GM19099 (cell line): ENCODE data around the gene LYPD6B.

Source experiments
- POLR2A ChIP-seq: IDR thresholded peaks from 3 replicates; pipeline ENCODE4 v1.6.1; 2011; ENCODE audit warnings: low read depth; ENCODE audit not compliant: insufficient read length; ENCODE audit errors: extremely low read depth

Gene LYPD6B

DNA sequence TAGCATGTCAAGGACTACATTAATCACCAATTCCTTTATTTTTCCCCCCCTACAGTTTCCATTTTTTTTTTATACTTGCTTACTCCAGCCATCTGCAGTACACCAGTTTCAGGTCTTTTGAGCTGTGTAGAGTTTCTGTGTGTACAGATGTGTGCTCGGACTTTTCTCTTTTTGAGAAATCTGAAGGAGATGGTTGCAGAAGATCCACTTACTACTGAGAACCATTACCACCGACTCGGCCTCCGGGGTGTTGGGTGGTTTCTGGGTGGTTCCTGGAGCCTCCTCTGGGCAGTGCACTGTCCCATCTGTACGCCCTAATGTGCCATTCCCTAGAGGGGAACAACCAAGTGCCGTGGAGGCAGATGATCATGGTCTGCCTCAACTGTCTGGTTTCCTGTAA, 15.4 kb upstream of the LYPD6B start:
- no peak for TF ChIP-seq POLR2A

DNA sequence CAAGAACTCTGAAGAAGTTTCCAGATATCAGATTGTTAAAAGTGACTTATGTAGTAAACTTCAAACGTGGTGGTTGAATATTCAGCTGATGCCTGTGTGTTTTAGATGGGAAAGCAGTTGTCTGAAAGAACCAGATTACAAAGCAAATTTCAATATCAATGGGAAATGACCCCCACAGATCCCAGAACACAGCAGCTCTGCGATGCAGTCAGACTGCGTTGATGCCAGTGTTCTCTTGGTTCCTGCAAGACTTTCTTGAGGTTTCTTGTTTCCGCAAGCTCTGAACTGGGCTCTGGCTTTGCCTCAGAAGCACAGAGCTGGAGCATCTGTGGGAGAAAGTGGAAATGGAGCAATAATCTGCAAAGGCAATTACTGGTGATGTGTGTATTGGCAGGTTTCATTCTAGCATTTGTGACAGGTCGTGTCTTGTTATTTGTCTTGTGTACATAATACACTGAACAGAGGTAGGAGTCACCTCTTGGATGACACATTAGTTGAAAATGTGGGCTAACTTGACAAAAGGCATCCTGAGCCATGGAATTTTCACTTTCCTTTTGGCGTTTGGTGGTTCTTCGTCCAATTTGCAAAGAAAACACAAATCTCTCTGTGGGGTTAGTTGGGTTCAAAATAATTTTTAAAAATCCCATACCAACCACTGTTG, 10.8 kb upstream of the LYPD6B start:
- TF ChIP-seq POLR2A: no peak

DNA sequence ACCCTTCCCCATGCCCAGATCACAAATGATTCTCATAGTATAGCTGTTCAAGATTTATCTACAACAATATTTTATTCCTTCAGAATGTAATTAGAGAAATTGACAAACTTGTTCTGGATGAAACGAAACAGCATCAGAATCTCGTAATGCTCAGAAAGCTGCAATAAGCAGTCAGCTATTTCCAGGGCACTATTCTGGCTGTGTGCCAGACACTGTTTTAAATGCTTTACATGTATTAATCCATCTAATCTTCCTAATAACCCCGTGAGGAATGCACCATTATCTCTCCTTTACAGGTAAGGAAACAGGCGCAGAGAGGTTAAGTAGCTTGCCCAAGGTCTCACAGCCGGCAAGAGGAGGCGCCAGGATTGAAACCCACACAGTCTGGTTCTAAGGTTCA, 10.1 kb upstream of the LYPD6B start:
- TF ChIP-seq POLR2A: no peak

DNA sequence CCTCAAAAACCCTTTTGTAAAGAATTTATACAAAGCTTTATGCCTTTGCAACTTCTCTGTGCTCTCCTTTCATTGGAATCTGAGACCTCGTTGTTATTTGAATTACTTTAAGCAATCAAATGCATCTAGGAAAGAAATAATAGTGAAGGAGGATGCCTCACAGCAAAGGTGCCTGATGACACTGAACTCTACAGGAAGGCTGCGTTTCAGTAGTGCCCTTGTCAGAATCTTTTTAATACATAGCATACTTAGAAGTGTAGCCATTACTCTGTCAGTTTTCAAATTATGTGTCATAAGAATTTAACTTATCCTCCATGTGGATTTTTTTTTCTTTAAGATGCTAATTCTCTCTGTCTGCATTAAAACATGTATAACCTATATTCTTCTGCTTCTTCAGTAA, 9.6 kb upstream of the LYPD6B start:
- TF ChIP-seq POLR2A: no peak

DNA sequence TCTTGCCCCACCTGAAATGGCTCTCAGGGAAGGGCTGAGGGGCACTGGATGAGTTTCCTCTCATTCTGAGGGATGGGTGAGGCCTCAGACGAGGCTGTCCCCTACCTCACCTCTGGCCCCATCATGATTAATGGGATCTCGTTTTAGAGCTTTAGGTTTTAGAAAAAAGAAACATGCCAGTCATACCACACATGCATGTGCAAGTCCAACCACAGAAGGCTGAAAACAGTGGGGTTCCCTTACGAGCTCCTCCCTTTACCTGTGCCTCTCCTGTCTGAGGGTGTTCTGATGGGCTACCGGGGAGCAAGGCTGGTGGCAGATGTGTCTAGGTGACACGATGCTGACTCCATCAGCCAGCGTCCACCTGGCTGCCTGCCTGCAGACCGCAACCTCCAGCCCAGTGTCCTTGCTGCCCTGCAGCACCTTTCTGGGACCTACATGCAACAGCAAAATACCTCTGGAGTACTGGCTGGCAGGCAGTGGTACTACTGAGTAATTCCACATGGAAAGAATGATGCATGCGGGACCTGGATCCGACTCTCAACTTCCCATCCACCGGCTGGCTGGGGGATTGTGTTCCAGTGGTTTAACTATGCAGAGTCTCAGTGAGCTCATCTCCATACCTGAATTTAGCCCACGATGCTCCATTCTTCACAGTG, 9.1 kb upstream of the LYPD6B start:
- no peak for TF ChIP-seq POLR2A

DNA sequence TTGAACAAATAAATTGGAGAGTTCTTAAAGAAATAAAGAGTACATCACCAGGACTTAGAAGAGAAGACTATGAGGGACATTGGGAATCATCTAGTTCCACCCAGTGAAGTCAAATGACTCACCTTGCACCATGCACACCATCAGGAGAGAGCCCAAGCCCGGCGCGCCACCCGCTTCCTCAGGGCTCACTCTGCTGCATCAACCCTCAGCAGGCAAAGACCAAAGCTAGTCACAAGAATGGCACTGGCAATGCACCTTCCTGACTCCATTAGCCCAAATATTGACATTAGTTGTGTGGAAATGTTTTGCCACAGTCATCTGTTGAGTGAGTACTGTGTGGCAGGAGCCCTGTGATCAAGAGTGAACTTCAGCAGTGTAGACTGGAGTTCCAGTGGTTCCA, 7.1 kb upstream of the LYPD6B start:
- no peak for TF ChIP-seq POLR2A

DNA sequence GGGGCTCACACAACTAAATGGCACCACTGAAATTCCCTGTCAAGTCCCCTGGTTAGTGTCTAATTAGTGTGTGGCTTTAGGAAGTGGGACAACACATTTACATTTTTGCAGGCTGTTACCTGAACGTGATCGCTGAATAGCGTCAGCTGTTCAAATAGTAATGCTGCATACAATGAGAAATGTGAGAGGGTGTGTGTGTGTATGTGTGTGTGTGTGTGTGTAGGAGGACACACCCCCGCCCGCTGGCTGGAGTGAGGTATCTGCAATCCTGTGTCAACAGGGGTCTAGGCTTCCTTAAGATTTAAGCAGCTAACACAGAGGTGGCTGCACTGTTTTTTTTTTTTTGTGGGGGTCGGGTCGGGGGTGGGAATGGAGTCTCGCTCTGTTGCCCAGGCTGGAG, 4.8 kb upstream of the LYPD6B start:
- no peak for TF ChIP-seq POLR2A

DNA sequence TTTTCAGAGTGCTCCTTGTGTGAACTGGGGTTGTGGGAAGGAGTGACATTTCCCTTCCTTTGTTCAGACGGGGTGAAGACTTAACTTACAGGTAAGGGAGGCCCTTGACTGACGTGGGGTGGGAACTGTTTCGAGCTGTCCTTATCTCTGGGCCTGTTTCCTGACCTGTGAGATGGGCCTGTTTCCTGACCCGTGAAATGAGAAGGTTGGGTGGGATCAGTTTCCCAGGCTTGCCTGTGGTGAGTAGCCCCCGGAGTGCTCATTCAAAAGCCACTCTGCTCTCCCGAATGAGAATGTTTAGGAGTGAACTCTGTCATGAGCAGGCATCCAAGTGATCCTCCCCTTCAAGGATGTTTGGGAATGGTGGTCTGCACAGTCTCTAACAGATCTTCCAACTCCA, 4.1 kb upstream of the LYPD6B start:
- TF ChIP-seq POLR2A: no peak

DNA sequence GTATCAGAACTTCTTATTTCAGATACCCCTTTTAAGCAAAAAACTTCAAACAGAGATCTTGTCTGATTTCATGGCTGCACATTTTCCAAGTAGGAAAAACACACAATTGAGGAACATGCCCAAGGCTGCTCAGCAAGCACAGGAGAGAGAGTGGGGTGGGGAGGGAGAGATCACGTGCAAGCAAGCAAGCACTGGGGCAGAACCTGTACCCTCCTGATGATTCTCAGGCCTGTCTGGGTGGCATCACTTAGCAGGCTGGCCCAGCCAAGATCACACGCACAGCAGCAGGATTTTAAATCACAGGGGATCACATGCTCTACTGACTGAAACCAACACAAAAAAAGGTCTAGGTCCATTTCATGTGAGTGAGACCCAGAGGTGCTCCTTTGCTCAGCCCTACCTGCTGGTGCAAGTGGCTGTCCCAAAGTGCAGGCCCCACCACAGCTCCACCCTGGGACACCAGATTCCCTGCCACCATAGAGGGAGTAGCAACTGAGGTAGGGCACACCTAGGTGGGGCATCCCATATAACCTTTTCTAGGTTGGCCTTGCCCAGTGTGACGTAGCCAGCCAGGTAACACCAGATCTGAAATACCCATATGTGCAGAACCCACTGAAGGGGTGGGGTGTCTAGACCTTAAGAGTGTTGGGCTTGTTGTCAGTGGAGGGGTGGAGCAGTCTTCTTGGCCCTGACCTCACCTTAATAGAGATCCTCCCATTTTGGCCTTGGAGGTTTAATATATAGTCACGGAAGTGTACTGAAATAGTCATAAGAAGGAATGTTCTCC, 1.8 kb upstream of the LYPD6B start:
- no peak for TF ChIP-seq POLR2A

DNA sequence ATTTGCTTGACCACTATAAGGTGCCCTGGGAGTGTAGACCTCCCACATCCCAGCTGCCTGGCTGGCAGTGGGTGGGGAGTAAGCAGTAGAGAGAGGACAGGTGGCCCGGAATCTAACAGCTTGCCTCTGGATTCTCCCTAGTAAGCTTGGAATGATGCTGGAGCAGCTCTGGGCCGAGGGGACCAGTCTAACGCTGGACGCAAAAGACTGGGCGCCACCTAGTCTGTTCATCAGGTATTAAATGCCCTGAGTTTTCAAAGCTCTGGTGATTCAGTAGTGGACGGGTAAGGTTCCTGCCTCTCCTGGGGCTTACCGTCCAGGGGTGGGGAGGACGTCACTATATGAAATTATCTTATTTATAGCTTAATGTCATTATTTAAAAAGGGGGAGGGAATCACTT, 648 bp upstream of the LYPD6B start:
- TF ChIP-seq POLR2A: no peak

DNA sequence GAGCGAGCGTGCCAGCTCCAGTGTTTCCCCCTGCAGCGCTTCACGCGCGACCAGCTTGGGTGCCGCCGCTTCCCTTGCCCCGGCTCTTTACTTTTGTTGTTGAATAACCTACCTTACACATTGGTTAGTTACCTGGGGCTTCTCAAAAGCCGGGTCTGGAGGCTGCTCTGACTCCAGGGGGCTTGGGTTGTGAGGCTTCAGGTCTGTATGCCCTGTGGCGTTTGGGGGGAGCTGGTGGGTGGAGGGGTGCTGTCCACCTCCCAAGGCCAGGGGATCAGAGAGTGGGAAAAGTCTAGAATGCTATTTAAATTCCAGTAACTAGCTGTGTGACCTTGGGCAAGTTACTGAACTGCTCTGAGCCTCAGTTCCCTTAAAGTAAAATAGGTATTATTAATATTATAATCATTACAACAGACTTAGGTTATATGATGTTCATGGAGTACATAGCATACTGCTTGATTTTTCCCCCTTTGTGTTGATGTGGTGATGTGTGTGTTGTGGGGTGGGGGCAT, 770 bp downstream of the LYPD6B start:
- TF ChIP-seq POLR2A: no peak

DNA sequence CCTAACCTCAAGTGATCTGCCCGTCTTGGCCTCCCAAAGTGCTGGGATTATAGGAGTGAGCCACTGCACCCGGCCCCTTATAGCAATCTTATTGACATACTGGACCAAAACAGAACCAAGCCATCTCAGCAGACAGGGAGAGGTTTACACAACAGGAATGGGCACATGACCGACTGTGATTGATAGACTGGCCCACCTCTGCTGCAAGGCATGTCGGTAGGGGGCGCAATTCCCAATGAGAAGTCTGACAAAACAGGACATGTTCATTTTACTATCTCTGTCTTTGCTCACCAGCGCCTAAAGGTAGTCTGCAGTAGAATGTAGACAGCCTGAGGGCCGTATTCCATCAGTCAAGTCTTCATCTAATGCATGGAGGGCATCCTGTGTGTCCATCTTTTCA, 2.0 kb downstream of the LYPD6B start:
- TF ChIP-seq POLR2A: no peak

DNA sequence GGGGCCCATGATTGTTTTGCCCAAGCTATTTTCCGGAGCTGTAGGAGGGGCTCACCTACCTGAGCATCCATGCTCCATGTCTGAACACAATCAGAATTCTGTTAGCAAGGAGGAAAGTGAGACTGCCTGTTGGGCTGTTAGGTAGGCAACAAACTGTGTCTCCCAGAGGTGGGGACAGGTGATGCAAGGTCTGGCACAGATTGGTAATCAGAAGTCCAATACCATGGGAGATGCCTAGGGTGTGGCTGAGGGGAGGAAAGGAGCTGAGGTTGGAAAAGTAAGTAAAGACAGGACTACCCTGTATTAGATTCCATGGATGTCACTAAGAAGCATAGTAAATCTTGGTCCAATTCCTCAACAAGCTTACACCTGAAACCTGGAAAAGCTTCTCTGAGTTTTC, 3.0 kb downstream of the LYPD6B start:
- TF ChIP-seq POLR2A: no peak

DNA sequence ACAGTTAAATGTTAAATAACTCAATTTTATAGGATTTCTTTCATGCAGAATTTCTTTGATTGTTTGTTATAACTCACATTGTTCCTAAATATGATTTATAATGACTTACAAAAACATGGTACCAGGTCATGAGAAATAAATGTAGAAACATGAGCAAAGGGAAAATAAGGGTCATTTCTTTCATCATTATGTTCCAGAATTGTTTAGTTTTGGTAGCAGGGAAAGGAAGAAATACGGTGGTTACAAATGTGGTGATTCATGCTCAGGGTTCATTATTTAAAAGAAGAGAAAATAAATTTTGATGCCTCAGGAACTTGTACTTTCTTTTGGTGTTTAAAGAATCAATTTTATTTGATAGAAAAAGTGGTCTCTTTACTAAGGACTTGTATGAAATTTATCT, 4.4 kb downstream of the LYPD6B start:
- no peak for TF ChIP-seq POLR2A

DNA sequence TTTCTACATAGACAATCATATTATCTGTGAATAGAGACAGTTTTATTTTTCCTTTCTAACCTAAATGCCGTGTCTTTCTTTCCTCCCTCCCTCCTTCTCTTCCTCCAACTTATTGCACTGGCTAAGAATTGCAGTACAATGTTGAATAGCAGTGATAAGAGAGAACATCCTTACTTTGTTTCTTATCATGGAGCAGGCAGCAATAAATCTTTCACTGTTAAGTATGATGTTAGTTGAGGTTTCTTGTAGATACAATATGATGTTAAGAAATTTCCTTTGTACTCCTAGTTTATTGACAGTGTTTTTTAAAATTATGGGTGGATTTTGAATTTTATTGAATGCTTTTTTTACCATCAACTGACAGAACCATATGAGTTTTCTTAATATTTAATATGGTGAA, 6.0 kb downstream of the LYPD6B start:
- TF ChIP-seq POLR2A: no peak

DNA sequence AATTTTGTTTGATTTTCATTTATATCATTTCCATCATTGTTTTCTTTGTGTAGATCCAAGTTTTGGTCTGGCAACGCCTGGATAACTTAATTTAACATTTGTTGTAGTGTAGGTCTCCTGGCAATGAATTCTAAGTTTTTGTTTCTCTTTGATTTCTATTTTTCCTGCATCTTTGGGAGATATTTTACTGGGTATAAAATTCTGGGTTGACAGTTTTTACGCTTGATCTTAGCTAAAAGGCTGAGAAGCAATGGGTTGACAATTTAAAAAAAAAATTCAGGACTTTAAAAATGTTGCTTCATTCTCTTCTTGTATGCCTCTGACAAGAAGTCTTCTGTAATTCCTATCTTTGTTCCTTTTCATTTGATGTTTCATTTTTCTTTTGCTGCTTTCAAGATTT, 8.6 kb downstream of the LYPD6B start:
- no peak for TF ChIP-seq POLR2A
